Astrocyte (in vitro differentiated cells and primary cell): ENCODE data around the gene COL5A1.

Source experiments
- EZH2 ChIP-seq: IDR thresholded peaks from 2 replicates; pipeline ENCODE4 v1.6.1; 2012; ENCODE audit warnings: mild to moderate bottlenecking, low read length, inconsistent platforms; ENCODE audit not compliant: insufficient read depth
- TF ChIP-seq, protein P1 (sequence below): IDR thresholded peaks from 2 replicates; pipeline ENCODE4 v1.5.1; 2011; ENCODE audit warnings: low read depth, mild to moderate bottlenecking, inconsistent platforms, low read length, moderate library complexity; ENCODE audit not compliant: insufficient read depth

- no peak for TF ChIP-seq EZH2
- TF ChIP-seq, protein P1, sequence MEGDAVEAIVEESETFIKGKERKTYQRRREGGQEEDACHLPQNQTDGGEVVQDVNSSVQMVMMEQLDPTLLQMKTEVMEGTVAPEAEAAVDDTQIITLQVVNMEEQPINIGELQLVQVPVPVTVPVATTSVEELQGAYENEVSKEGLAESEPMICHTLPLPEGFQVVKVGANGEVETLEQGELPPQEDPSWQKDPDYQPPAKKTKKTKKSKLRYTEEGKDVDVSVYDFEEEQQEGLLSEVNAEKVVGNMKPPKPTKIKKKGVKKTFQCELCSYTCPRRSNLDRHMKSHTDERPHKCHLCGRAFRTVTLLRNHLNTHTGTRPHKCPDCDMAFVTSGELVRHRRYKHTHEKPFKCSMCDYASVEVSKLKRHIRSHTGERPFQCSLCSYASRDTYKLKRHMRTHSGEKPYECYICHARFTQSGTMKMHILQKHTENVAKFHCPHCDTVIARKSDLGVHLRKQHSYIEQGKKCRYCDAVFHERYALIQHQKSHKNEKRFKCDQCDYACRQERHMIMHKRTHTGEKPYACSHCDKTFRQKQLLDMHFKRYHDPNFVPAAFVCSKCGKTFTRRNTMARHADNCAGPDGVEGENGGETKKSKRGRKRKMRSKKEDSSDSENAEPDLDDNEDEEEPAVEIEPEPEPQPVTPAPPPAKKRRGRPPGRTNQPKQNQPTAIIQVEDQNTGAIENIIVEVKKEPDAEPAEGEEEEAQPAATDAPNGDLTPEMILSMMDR: no peak
Measured at GRCh38 chr9:134846699-134847098, 205.1 kb downstream of the COL5A1 start.
